ENCODE data around the gene RMI2. TPM values are rescaled to one million over a fixed set of nuclear protein-coding genes. Genes with fewer than 3 reads are reported as not detected.

Gene RMI2
- total RNA-seq, 2 donors from 2014 or later, result 12.0 to 46.3 TPM

DNA sequence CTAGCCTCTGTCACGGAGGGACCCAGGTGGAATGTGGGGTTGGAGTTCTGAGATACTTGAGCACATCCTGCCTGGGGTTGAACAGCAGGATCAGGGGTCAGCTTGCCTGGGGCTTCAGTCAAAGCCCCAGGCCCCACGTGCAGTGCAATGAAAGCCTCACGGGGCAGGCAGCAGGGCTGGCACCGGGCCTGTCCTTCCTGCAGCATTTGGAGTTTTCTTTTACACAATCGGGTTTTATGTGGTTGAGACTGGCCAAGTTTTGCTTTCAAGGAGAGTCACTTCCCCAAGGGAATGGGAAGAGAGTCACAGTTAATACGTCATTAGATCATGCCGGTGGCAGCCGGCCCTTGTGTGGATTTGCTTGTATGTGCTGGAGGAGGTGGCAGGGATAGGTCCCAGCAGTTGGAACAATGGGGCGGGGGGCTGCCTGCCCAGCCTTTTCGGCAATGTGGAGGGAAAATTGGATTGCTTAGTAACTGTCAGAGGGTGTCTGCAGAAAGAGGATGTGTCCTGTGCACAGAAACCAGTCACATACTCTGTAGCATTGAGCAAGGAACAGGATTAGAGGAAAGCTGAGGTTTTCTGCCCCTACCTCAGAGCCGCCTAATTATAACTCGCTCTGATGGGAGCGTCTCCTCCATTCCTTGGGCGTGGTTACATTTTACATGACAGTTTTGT, 4.5 kb downstream of the RMI2 start:
- Histone ChIP-seq H3K9me3 (no peaks in the 10 kb centered on the region), H3K4me1 (no peaks in the 10 kb centered on the region), H3K4me3 (no peak overlapping the region), H3K36me3 (no peaks in the 10 kb centered on the region), H3K27ac (peak overlapping the region; percentile 42), H3K27me3 (no peaks in the 10 kb centered on the region), H3K9ac (ENCODE audit: low read depth in 2 of 2, low read length in 2 of 2) (peak overlapping the region; percentile 17 to 21)
- TF ChIP-seq, protein P1, sequence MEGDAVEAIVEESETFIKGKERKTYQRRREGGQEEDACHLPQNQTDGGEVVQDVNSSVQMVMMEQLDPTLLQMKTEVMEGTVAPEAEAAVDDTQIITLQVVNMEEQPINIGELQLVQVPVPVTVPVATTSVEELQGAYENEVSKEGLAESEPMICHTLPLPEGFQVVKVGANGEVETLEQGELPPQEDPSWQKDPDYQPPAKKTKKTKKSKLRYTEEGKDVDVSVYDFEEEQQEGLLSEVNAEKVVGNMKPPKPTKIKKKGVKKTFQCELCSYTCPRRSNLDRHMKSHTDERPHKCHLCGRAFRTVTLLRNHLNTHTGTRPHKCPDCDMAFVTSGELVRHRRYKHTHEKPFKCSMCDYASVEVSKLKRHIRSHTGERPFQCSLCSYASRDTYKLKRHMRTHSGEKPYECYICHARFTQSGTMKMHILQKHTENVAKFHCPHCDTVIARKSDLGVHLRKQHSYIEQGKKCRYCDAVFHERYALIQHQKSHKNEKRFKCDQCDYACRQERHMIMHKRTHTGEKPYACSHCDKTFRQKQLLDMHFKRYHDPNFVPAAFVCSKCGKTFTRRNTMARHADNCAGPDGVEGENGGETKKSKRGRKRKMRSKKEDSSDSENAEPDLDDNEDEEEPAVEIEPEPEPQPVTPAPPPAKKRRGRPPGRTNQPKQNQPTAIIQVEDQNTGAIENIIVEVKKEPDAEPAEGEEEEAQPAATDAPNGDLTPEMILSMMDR (IDR thresholded peaks at IDR 0.05), result no peak
- intact Hi-C loops (cut with DNase I), result loop anchor here (5.0 kb wide), 1 partner anchor 92 kb away; the partner anchor contains the start of gene SOCS1
- peak; percentile 62 for DNase-seq

DNA sequence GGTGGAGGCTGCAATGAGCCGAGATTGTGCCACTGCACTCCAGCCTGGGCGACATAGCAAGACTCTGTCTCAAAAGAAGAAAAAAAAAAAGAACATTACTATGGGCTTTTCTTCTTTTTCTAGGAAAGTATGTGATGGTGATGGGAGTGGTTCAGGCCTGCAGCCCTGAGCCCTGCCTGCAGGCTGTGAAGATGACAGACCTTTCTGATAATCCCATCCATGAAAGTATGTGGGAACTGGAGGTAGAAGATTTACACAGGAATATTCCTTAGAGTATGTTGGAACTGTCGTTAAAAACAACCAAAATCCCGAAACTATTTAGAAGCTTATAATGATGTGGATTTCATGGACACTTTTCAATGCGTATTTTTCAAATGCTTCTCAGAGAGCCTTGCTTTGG, 5.3 kb downstream of the RMI2 start:
- H3K36me3 ChIP-seq, result no peaks in the 10 kb centered on the region
- H3K27me3 ChIP-seq, result no peaks in the 10 kb centered on the region
- TF ChIP-seq, protein P1 (IDR thresholded peaks at IDR 0.05), result no peak
- peaks cover 4% of the 10 kb centered on the region for H3K4me1 ChIP-seq
- H3K9me3 ChIP-seq, result no peaks in the 10 kb centered on the region
- no peak for DNase-seq
- intact Hi-C loops (cut with DNase I), result no loop called here
- peak overlapping the region; percentile 42 for H3K27ac ChIP-seq
- no peak overlapping the region for H3K4me3 ChIP-seq
- H3K9ac ChIP-seq (ENCODE audit: low read depth in 2 of 2, low read length in 2 of 2), result no peak overlapping the region

DNA sequence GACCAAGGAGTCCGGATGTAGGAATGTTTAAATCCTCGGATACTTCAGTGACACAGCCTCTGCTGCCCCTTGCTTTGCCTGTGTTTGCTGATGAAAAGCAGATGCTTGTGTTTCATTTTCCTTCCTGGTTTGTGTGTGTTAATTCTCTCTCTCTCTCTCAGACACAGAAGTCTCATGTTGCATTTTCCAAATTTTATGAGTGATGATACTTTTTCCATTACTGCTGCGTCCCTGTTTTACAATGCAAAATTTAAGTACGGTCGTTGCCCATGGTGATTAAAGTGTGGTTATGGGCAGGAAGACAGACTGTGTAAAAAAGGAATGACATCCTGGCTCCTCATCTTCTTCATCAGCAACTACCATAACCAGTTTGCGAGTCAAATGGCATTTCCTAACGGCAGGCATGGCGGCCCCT, 5.7 kb downstream of the RMI2 start:
- no peak overlapping the region for H3K4me3 ChIP-seq
- no peaks in the 10 kb centered on the region for H3K27me3 ChIP-seq
- H3K9ac ChIP-seq (ENCODE audit: low read depth in 2 of 2, low read length in 2 of 2), result no peak overlapping the region
- H3K4me1 ChIP-seq, result peaks cover 4% of the 10 kb centered on the region
- intact Hi-C loops (cut with DNase I), result no loop called here
- no peak for DNase-seq
- peak overlapping the region; percentile 42 for H3K27ac ChIP-seq
- TF ChIP-seq, protein P1 (IDR thresholded peaks at IDR 0.05), result no peak
- no peaks in the 10 kb centered on the region for H3K9me3 ChIP-seq
- no peaks in the 10 kb centered on the region for H3K36me3 ChIP-seq

GRCh38 chr16:11353158-11353557, 7.9 kb downstream of the RMI2 start:
- Histone ChIP-seq H3K4me3 (no peak overlapping the region), H3K27me3 (no peaks in the 10 kb centered on the region), H3K9ac (ENCODE audit: low read depth in 2 of 2, low read length in 2 of 2) (no peak overlapping the region), H3K9me3 (no peaks in the 10 kb centered on the region), H3K4me1 (peaks cover 4% of the 10 kb centered on the region), H3K27ac (no peak overlapping the region), H3K36me3 (no peaks in the 10 kb centered on the region)
- TF ChIP-seq, protein P1 (IDR thresholded peaks at IDR 0.05), result no peak
- no peak for DNase-seq
- intact Hi-C loops (cut with DNase I), result no loop called here

- H3K9me3 ChIP-seq, result no peaks in the 10 kb centered on the region
- H3K27ac ChIP-seq, result peak overlapping the region; percentile 53
- H3K9ac ChIP-seq (ENCODE audit: low read depth in 2 of 2, low read length in 2 of 2), result peak overlapping the region in 1 of 2 donors; percentile 32
- H3K36me3 ChIP-seq, result no peaks in the 10 kb centered on the region
- H3K27me3 ChIP-seq, result no peaks in the 10 kb centered on the region
- peaks cover 4% of the 10 kb centered on the region for H3K4me1 ChIP-seq
- no peak for DNase-seq
- no peak overlapping the region for H3K4me3 ChIP-seq
- intact Hi-C loops (cut with DNase I), result no loop called here
- TF ChIP-seq, protein P1 (IDR thresholded peaks at IDR 0.05), result no peak
Measured at GRCh38 chr16:11354407-11354732, 9.1 kb downstream of the RMI2 start.
